HL-60 (cell line): ENCODE measurements around the gene POU2F3.

Experiments used
- CTCF ChIP-seq: IDR thresholded peaks from one replicate; pipeline ENCODE4 v1.5.1; 2011; ENCODE audit warnings: low read length, control low read depth, inconsistent platforms; ENCODE audit not compliant: insufficient read depth
- POLR2AphosphoS5 ChIP-seq: IDR thresholded peaks from 2 replicates; pipeline ENCODE4 v1.6.1; 2012; ENCODE audit warnings: low read depth
- SPI1 ChIP-seq: IDR thresholded peaks from 2 replicates; pipeline ENCODE4 v1.6.1; 2012; ENCODE audit warnings: low read depth, mild to moderate bottlenecking, borderline replicate concordance

DNA sequence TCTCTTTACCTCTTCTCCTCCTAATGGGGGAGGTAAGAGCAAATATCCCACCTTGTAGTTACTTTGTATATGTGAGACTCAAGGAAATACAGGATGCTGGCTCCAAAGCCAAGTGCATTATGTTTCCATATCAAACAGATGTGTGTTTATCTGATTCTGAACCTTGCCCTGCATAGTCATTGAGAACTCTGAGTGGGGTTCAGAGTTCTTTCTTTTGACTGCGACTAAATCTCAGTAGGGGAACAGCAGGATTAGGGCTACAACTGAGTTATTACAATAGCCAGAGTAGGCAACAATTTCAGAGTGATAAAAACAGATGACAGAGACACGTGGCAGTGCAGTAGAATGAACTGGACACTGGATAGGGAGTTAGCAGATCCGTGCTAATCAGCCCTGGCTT, 51.0 kb downstream of the POU2F3 start:
- TF ChIP-seq CTCF (no peak), SPI1 (no peak), POLR2AphosphoS5 (no peak)
